Jurkat, Clone E6-1 (cell line): ENCODE results near the gene RASL10A.

Experiments
- DNase-seq: peaks from one replicate; pipeline ENCODE4 v3.0.0-alpha.2; 2011; ENCODE audit warnings: low read depth, low spot score
- H3K4me3 ChIP-seq: 2 replicates; pipeline ENCODE4 v1.5.1; 2011; ENCODE audit warnings: mild to moderate bottlenecking, low read length, control low read depth, moderate library complexity

The RASL10A gene

GRCh38 chr22:29308791-29309262 is 6.7 kb downstream of the RASL10A start:
- H3K4me3 ChIP-seq: peak overlapping the region; percentile 78
- peak; percentile 90 for DNase-seq

GRCh38 chr22:29308148-29308790 is 7.2 kb downstream of the RASL10A start:
- DNase-seq: no peak
- peak overlapping the region; percentile 78 for H3K4me3 ChIP-seq

- H3K4me3 ChIP-seq: peak overlapping the region; percentile 78
- DNase-seq: no peak
Observed at GRCh38 chr22:29307596-29308147, 7.8 kb downstream of the RASL10A start.

DNA sequence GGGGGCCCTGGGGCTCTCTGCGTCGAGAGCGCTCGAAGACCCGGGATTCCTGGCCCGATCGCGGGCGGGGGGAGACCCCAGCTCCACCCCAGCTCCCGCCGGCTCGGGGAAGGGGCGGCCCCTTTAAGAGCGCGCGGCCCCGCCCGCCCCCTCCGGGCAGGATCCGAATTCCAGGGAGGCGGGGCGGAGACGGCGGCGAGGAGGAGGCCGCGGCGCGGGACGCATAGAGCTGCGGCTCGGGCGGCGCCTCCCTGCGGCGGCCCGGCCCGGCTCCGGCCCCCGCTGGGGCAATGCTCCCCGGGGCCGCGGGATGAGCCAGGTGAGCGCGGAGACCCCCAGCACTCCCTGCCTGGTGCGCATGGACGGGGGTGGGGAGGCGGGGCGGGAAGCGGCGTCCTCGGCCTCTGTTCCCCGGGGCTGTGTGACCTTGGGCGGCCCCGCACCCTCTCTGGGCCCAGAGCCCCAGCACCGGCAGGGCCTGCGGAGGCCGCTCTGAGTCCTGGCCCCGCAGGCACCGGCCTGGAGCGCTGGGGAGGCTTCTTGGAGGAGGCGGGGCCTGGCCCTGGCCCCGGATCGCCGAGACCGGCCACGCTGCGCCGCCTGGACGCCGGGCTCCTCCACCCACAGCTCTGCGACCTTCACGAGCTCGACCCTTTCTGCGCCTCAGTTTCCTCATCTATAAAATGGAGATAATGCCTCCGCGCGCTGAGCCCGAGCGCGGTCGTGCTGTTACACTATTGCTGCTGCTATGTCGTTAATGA is 8.5 kb downstream of the RASL10A start:
- H3K4me3 ChIP-seq: peak overlapping the region; percentile 78

GRCh38 chr22:29306175-29306834 is 9.2 kb downstream of the RASL10A start, which contains the start of gene GAS2L1:
GAS2L1 (plus strand) TSS chr22:29306650; CDS start chr22:29308106, 1,456 bp downstream.
- H3K4me3 ChIP-seq: peak within 1 kb of the TSS; percentile 78
- DNase-seq: peak; percentile 51

More for the DNA sequence above, 8.5 kb downstream of the RASL10A start:
- peak; percentile 44 for DNase-seq

- DNase-seq: no peak
- peak overlapping the region; percentile 78 for H3K4me3 ChIP-seq
Observed at GRCh38 chr22:29305836-29306174, 9.7 kb downstream of the RASL10A start.

GRCh38 chr22:29302681-29303465 is 12.6 kb downstream of the RASL10A start:
- no peak for DNase-seq
- H3K4me3 ChIP-seq: no peak overlapping the region

DNA sequence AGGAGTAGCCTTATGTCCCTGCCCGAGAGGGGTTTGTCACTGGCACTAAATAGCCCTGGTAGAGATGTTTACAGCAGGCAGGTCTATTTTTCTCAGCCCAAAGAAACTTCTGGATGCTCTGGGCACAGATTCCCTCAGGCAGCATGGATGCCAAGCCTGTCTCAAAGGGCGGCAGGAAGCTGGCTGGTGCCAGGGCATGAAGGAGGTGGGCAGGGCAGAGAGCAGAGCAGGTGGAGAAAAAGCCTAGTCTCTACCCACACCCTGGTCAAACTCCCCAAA is 13.2 kb downstream of the RASL10A start:
- no peak for DNase-seq
- no peak overlapping the region for H3K4me3 ChIP-seq

DNA sequence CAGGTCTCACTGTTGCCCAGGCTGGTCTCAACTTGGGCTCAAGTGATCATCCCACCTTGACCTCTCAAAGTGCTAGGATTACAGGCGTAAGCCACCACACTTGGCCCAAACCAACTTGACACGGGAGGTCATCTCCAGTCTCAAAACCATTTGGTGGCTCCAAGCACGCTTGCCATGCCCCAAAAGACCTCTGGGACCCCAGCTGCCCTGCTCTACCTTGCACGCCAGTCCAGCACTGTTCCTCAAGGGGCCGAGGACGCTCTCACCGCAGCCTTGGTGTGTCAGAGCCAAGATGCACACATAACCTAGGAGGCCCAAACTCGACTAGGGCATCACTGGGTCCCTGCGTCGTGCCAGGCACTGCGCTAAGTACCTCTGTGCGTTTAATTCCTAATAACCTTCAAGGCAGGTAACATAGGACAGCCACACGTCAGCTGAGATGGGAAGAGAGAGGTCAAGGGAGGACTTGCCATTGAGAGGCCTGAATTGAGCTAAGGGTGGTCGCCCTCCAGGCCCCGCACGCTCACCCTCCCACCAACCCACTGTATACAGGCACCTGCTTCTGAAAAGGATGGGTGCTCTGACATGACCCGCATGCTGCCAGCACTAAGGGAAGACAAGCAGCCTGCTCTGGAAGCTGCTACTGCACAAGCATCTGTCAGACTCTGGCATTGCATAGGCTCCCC is 13.6 kb downstream of the RASL10A start:
- H3K4me3 ChIP-seq: no peak overlapping the region
- no peak for DNase-seq

DNA sequence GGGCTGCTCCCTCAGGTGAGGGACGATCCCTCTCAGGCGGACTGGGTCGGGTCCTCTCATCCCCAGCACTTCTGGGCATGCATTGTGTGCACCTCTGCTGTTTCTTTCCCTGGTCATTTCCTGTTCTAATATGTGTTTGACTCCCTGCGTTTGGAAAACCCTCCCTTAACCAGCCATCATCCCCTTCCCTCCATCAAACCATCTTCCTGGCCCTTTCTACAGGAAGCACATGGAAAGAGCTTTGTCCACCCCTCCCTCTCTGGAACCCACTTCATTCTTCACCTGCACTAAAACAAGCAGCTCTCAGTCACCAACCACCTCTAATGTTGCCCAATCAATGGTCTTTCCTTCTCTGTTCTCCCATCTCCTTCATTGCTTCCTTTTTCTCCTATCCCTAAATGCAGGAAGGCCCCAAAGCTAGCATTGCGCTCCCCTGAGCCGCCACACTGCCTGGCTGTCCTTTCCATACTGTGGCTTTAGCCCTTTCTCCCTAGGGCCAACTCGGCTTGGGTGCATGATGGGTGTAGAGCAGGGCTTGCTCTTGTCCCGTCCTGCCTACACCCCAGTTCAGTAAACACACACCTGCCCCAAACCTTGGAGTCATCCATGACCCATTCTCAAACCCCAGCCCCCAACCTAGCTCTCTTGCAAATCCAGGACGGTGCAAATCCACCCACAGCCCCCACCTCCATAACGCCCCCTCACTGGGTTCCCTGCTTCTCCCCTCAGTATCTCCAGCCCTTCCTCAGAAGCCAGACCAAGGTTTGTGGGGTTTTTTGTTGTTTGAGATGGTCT is 14.5 kb downstream of the RASL10A start:
- no peak for DNase-seq

DNA sequence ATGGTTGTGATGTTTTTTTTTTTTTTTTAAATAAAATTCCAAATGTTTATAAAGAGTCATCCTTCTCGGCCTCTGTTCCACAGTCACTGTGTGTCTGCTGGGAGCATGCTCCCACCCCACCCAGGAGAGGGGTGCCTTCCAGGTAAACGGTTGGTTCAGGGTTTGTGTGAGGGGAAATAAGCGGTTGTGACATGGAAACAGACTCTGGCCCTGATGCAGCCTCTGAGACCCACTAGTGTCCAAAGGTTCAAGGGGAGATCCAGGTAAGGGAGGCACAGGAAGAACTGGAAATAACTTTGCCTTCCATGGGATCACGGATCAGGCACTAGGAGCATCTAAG is 15.1 kb downstream of the RASL10A start:
- no peak overlapping the region for H3K4me3 ChIP-seq
- no peak for DNase-seq

More for the DNA sequence above, 14.5 kb downstream of the RASL10A start:
- no peak overlapping the region for H3K4me3 ChIP-seq

DNA sequence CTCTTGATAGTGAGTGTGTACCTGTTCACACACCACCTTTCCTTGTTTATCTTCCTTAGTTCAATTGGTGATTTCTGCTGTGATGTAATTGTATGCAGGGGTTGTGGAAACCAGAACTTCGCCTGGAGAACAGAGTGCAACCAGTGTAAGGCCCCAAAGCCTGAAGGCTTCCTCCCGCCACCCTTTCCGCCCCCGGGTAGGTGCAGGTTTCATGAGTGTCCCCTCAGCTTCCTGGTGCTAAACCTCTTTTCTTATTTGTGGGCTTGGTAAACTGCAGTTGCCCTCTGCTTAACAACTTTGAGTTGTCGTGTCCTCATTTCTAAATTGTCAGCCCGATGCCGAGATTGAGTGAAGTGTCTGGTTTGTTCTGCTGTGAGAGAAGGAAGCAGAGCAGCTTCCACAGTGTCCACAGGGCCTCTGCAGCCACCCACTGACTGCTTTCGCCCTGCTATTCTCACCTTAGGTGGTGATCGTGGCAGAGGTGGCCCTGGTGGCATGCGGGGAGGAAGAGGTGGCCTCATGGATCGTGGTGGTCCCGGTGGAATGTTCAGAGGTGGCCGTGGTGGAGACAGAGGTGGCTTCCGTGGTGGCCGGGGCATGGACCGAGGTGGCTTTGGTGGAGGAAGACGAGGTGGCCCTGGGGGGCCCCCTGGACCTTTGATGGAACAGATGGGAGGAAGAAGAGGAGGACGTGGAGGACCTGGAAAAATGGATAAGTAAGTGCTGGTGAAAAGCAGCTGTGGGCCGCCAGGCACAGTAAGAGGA is 16.2 kb downstream of the RASL10A start:
- DNase-seq: no peak
- H3K4me3 ChIP-seq: no peak overlapping the region

DNA sequence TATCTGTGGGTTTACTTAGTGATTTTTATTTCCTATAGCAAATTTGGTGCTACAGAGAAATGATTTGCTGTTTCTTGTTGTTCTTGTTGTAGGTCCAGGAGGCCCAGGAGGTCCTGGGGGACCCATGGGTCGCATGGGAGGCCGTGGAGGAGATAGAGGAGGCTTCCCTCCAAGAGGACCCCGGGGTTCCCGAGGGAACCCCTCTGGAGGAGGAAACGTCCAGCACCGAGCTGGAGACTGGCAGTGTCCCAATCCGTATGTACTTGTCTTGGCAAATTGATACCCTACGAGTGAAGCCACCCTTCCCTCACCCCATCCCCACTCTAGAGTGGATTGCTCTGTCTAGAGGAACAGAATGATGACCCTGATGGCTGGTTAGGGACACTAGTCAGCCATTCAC is 16.9 kb downstream of the RASL10A start:
- H3K4me3 ChIP-seq: no peak overlapping the region
- DNase-seq: no peak

- DNase-seq: no peak
- no peak overlapping the region for H3K4me3 ChIP-seq
Observed at GRCh38 chr22:29292379-29292778, 23.1 kb downstream of the RASL10A start.

GRCh38 chr22:29291215-29291614 is 24.3 kb downstream of the RASL10A start:
- H3K4me3 ChIP-seq: no peak overlapping the region
- DNase-seq: no peak

DNA sequence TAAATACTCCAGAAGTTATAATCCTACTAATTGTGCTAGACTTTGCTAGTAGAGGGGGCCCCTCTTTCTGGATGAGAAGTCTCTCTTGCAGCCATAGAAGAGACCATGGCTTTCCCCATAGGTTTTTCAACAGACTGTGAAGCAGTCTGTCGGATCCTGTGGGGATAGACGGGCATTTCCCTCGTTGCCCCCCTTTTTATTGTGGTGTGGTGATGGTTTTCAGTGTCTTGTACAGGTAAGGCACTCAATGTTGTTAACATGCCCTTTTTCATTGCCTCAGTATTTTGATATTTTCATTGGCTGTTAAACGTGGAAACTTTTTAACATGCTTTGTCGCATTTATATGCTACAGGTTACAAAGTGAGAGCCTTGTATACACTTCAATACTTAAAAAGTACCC is 25.4 kb downstream of the RASL10A start:
- no peak for DNase-seq
- no peak overlapping the region for H3K4me3 ChIP-seq

- no peak overlapping the region for H3K4me3 ChIP-seq
- DNase-seq: no peak
Observed at GRCh38 chr22:29288837-29289236, 26.7 kb downstream of the RASL10A start.
